Diencephalon (tissue), 1 donor: ENCODE data around the gene NAB2. TPM values are rescaled to one million over a fixed set of nuclear protein-coding genes. Genes with fewer than 3 reads are reported as not detected.

Experiments used
- total RNA-seq: library from RNA; depleted of rRNA; stranded (reverse); fragments of >200 nt; gene quantifications from one replicate; pipeline ENCODE4 v1.2.3, GENCODE V29; 2014

NAB2 gene
- 16.6 TPM for total RNA-seq

DNA sequence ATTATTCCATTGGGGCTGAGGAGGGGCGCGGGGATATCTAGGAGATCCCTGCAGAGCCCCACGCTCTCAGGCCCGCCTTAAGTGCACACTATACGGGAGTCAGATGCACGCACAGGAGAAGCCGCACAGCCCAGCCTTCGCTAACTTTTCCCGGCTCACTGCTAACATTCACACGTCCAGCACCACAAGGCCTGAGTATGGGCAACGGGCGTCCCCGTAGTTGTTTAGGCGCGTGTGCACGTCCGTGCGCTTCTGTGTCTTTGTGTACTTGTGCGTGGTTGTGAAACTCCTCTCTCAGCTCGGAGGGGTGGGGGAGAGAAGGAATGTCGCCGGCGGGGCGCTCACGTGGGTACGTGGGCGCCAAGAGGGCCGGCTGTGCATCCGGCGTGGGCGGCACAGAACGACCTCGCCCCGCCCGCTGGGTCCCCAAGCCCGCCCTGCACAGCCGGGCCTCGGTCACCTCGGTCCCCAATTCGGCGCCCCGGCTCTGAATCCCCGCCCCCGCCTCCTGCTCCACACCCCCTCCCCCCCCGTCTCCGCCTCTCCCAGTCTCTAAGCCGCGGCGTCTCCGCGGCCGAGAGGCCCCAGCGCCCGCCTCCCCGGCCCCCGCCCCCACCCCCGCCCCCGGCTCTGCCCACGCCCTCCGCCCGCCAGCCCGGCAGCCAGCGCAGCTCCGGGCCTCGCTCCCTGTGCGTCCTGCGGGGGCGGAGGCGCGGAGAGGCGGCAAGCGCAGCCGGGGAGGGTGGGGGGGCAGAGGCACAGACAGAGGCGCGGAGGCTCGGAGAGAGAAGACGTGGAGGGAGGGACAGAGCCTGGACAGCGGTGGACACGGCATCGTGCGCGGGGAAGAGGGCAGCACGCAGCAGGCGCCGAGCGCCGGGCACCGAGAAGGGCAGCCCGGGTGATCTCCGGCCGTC is at the start of gene NAB2:
Gene NAB2 (plus strand): TSS at position 761 of the 917 bp plus-strand sequence. CDS start 158 bp downstream, outside the sequence.

GRCh38 chr12:57049890-57050289 is 39.0 kb upstream of the NAB2 start, which contains the start of gene MYO1A:
TSS of gene MYO1A (minus strand) at chr12:57050129. CDS start at chr12:57048323, 1,806 bp downstream.

DNA sequence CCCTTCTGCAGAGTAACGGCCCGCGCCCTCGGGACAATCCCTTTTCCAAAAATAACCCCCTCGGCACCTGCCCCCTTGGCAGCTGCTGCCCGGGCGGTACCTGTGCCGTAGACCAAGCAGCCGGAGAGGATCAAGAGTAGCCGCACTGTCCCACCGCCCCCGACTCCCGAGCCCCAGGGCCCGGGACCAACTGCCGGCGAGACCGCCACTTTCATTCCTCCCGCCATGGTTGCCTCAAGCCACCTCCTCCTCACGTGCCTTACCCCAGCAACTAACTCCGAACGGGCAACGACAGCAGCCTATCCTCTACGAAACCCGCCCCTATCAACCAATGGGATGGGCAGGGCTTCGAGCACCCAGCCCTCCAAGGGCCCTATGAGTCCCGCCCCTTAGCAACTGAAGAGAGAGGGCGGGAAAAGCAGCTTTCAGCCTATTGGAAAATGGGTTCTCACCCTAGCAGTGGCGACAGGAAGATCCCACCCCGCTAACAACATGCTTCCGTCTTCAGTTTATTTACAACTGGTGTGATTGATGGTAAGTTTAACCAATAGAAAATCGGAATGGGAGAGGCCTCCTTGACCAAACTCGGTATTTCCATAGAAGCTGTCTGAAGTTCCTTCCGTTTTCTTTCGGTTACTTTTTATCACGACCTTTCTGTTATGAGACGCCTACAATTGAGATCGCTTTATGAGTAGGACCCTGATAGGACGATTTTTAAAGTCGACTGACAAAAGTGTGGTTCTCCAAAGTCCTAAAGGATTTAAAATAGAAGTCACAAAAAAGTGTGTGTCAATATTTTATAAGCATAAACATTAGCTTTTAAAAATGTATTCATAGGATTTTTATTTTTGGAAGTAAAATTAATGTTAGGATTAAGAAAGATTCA is 10.2 kb upstream of the NAB2 start, which contains the start of gene NEMP1:
Gene NEMP1 (minus strand): TSS at position 273 of the 886 bp plus-strand sequence. CDS start 46 bp downstream, at position 227.

GRCh38 chr12:57111031-57111734 is 22.3 kb downstream of the NAB2 start, which contains the start of gene STAT6:
TSS of gene STAT6 (minus strand) at chr12:57111362. CDS start at chr12:57108278, 3,084 bp downstream.

GRCh38 chr12:57127726-57128518 is 39.0 kb downstream of the NAB2 start, which contains the start of gene LRP1:
TSS of gene LRP1 (plus strand) at chr12:57128483. CDS start at chr12:57128965, 482 bp downstream.

Other genes with a start within 250 kb of the NAB2 start
- 0.23 TPM for gene SDR9C7, start 154.7 kb upstream of the NAB2 start, total RNA-seq
- gene RDH16, start 131.5 kb upstream of the NAB2 start, total RNA-seq, result 0.23 TPM
- gene ZBTB39, start 82.6 kb upstream of the NAB2 start, total RNA-seq, result 10.1 TPM
- 5.1 TPM for gene TAC3, start 72.6 kb upstream of the NAB2 start, total RNA-seq
- gene MYO1A, start 39.0 kb upstream of the NAB2 start, total RNA-seq, result not detected
- 7.6 TPM for gene NEMP1, start 10.3 kb upstream of the NAB2 start, total RNA-seq
- 8.1 TPM for gene STAT6, start 22.2 kb downstream of the NAB2 start, total RNA-seq
- gene LRP1, start 39.4 kb downstream of the NAB2 start, total RNA-seq, result 114 TPM
- gene LRP1-AS, start 58.5 kb downstream of the NAB2 start, total RNA-seq, result not detected
- 4.4 TPM for gene NXPH4, start 127.7 kb downstream of the NAB2 start, total RNA-seq
- 25.1 TPM for gene SHMT2, start 140.6 kb downstream of the NAB2 start, total RNA-seq
- 1.4 TPM for gene STAC3, start 162.1 kb downstream of the NAB2 start, total RNA-seq